HepG2 (cell line): ENCODE results near the gene GATAD2B. TPM values are rescaled to one million over a fixed set of nuclear protein-coding genes. Genes with fewer than 3 reads are reported as not detected.

Experiments used
- BATF2 ChIP-seq: sonication (generic); formaldehyde crosslinking; IDR thresholded peaks from 2 replicates; pipeline ENCODE4 v1.8.0; 2022; ENCODE audit warnings: mild to moderate bottlenecking, missing genetic modification reagents, moderate library complexity
- ELF1 ChIP-seq: sonication (generic); formaldehyde crosslinking; IDR thresholded peaks from 2 replicates; pipeline ENCODE4 v1.4.0; 2020; ENCODE audit warnings: missing genetic modification reagents
- PATZ1 ChIP-seq: sonication (generic); formaldehyde crosslinking; IDR thresholded peaks from 2 replicates; pipeline ENCODE4 v1.4.0; 2020; ENCODE audit warnings: missing genetic modification reagents
- SOX6 ChIP-seq, 2 experiments: fragments of 450-650 bp in 1 of 2; sonication (generic) in 1 of 2; formaldehyde crosslinking in 1 of 2; IDR thresholded peaks; 2 replicates each; pipeline versions ENCODE4 v1.4.0 to v1.6.1; 2017 to 2020; ENCODE audit warnings: antibody characterized with exemption in 1 of 2, mild to moderate bottlenecking in 1 of 2, missing genetic modification reagents in 1 of 2
- YEATS4 ChIP-seq: sonication (generic); formaldehyde crosslinking; IDR thresholded peaks from 2 replicates; pipeline ENCODE4 v1.4.0; 2020; ENCODE audit warnings: missing genetic modification reagents, borderline replicate concordance
- ZBTB2 ChIP-seq: sonication (generic); formaldehyde crosslinking; IDR thresholded peaks from 2 replicates; pipeline ENCODE4 v1.8.0; 2022; ENCODE audit warnings: low read depth, missing genetic modification reagents
- ZBTB38 ChIP-seq: sonication (generic); formaldehyde crosslinking; IDR thresholded peaks from 2 replicates; pipeline ENCODE4 v1.5.1; 2020; ENCODE audit warnings: mild to moderate bottlenecking, missing genetic modification reagents
- ZKSCAN5 ChIP-seq: sonication (generic); formaldehyde crosslinking; IDR thresholded peaks from 2 replicates; pipeline ENCODE4 v1.5.1; 2020; ENCODE audit warnings: mild to moderate bottlenecking, missing genetic modification reagents
- ZNF205 ChIP-seq: IDR thresholded peaks from 2 replicates; pipeline ENCODE4 v1.6.1; 2018; ENCODE audit warnings: missing biosample characterization, missing genetic modification reagents
- ZNF260 ChIP-seq: sonication (generic); formaldehyde crosslinking; IDR thresholded peaks from 2 replicates; pipeline ENCODE4 v1.4.0; 2020; ENCODE audit warnings: missing genetic modification reagents, low read depth, mild to moderate bottlenecking, borderline replicate concordance
- ZNF318 ChIP-seq: sonication (generic); formaldehyde crosslinking; IDR thresholded peaks from 2 replicates; pipeline ENCODE4 v1.4.0; 2020; ENCODE audit warnings: mild to moderate bottlenecking, missing genetic modification reagents
- ZNF639 ChIP-seq: conservative IDR thresholded peaks from 2 replicates; pipeline ENCODE4 v1.6.1; 2018; ENCODE audit warnings: missing genetic modification reagents
- ZNF724P ChIP-seq: sonication (generic); formaldehyde crosslinking; IDR thresholded peaks from 2 replicates; pipeline ENCODE4 v1.8.0; 2022; ENCODE audit warnings: missing genetic modification reagents, borderline replicate concordance
- ZNF883 ChIP-seq: sonication (generic); formaldehyde crosslinking; IDR thresholded peaks from 2 replicates; pipeline ENCODE4 v1.5.1; 2020; ENCODE audit warnings: mild to moderate bottlenecking, missing genetic modification reagents; ENCODE audit errors: not compliant biosample characterization
- polyA plus RNA-seq, 8 experiments: library from polyadenylated mRNA; depleted of rRNA in 3 of 8; stranded (reverse) in 7 of 8; unstranded in 1 of 8; fragments of >200 nt; fragmentation: Illumina TruSeq in 4 of 8; extraction: Trizol in 4 of 8; gene quantifications; 2 replicates each; pipeline versions ENCODE4 v1.2.1 to v1.2.3, GENCODE V29; 2011 to 2016; ENCODE audit warnings: low read depth in 4 of 8, missing spikeins in 1 of 8, mixed read lengths in 1 of 8; ENCODE audit not compliant: insufficient read depth in 1 of 8
- total RNA-seq, 5 experiments: library from RNA; depleted of rRNA; stranded (reverse); fragments of >200 nt; fragmentation: Illumina TruSeq; extraction: Trizol; gene quantifications; 2 replicates each; pipeline ENCODE4 v1.2.3, GENCODE V29; 2016; ENCODE audit warnings: low read depth in 1 of 5

The GATAD2B gene
- total and polyA plus RNA-seq, 2 of the 13 experiments (the other 11 are each of a cell fraction or from before 2014, with no cell fraction given), result 3.2 to 5.2 TPM

- TF ChIP-seq ZNF318 (CRISPR knock-in tag) (no peak), ZBTB2 (CRISPR knock-in tag) (no peak), ZKSCAN5 (CRISPR knock-in tag) (no peak), ZNF639 (CRISPR knock-in tag) (peak; percentile 22; the same call in 1 of the 2 replicates), ZNF724P (CRISPR knock-in tag) (no peak), YEATS4 (CRISPR knock-in tag) (peak; percentile 91), BATF2 (no peak), ZNF260 (no peak), ZNF883 (no peak), SOX6 (IDR thresholded peaks at IDR 0.05) (no peak), SOX6 (CRISPR knock-in tag; IDR thresholded peaks at IDR 0.05) (no peak; the same call in none of the 2 replicates), ZBTB38 (no peak), ELF1 (CRISPR knock-in tag) (peak; percentile 70), ZNF205 (CRISPR knock-in tag) (no peak), PATZ1 (CRISPR knock-in tag) (peak; percentile 86)
These were observed 40.5 kb upstream of the GATAD2B start, which contains the start of gene SLC39A1 (continued) for GRCh38 chr1:153963030-153963849.
